Measurements from ENCODE around the gene SLCO3A1.

SLCO3A1 gene

DNA sequence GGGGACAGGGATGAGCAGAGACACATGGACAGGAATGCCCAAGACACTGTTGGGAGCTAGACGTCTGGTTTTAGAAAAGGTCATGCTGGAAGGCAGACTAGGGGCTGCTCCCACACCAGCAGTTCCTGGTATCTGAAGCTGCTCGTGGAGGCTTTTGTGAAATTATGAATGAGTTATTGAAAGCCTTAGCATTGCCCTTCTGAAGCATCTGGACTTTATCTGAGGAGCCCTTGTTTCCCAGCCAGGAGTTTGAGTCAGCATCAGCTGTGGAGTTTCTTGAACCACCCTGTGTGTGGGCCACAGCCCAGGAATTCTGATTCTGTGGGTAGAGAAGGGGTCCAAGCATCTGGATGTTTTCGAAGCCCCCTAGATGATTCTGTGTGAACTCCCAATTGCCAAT lies 258.7 kb downstream of the SLCO3A1 start:
- no peak overlapping the region for H3K9ac ChIP-seq (ENCODE audit: low read length)
- no peaks in the 10 kb centered on the region for H3K9me3 ChIP-seq (ENCODE audit: insufficient read depth, low read depth, low read length)
- DNase-seq: no peak
- H4K8ac ChIP-seq (ENCODE audit: low read depth, low read length): no peak overlapping the region
- no peak overlapping the region for H3K4ac ChIP-seq (ENCODE audit: low read depth, low read length)
- H3K23ac ChIP-seq (ENCODE audit: low read length): no peak overlapping the region
- H3K36me3 ChIP-seq (ENCODE audit: control insufficient read depth in 1 of 2, insufficient read depth in 2 of 2, low read length in 2 of 2): no peaks in the 10 kb centered on the region
- no peaks in the 10 kb centered on the region for H3K4me1 ChIP-seq (ENCODE audit: control insufficient read depth in 1 of 2, insufficient read depth in 2 of 2, low read length in 2 of 2)
- no peak overlapping the region for H2BK12ac ChIP-seq (ENCODE audit: low read length)
- no peak overlapping the region for H4K91ac ChIP-seq (ENCODE audit: low read depth, low read length)
- no peak overlapping the region for H2BK5ac ChIP-seq (ENCODE audit: low read depth, low read length, poor library complexity)
- H3K14ac ChIP-seq (ENCODE audit: low read length): no peak overlapping the region
- H3K79me2 ChIP-seq (ENCODE audit: control insufficient read depth, insufficient read depth, low read length, poor library complexity): no peaks in the 10 kb centered on the region
- H2BK120ac ChIP-seq (ENCODE audit: insufficient read depth, low read length, poor library complexity): no peak overlapping the region
- H3K79me1 ChIP-seq (ENCODE audit: low read length): no peaks in the 10 kb centered on the region
- no peak overlapping the region for H3K4me2 ChIP-seq (ENCODE audit: low read length)
- H3K4me3 ChIP-seq (ENCODE audit: low read depth, low read length): no peak overlapping the region
- H3K18ac ChIP-seq (ENCODE audit: low read length): no peak overlapping the region
- no peak overlapping the region for H3K27ac ChIP-seq (ENCODE audit: low read depth, low read length)
- H3K27me3 ChIP-seq (ENCODE audit: insufficient read depth, low read length): no peaks in the 10 kb centered on the region
- no CpG with 5 or more reads among the region's 3 CpGs for WGBS (ENCODE audit: extremely low coverage, insufficient coverage, insufficient read length)
- H4K12ac ChIP-seq (ENCODE audit: low read depth, low read length): no peak overlapping the region
- no peak overlapping the region for H2AK5ac ChIP-seq (ENCODE audit: low read length)
- no peak overlapping the region for H2AFZ ChIP-seq (ENCODE audit: insufficient read depth, low read length, poor library complexity)

- Histone ChIP-seq H2AFZ (ENCODE audit: insufficient read depth, low read length, poor library complexity) (no peak overlapping the region), H3K79me1 (ENCODE audit: low read length) (no peaks in the 10 kb centered on the region), H3K18ac (ENCODE audit: low read length) (no peak overlapping the region), H4K12ac (ENCODE audit: low read depth, low read length) (no peak overlapping the region), H3K36me3 (ENCODE audit: control insufficient read depth in 1 of 2, insufficient read depth in 2 of 2, low read length in 2 of 2) (no peaks in the 10 kb centered on the region), H3K4me1 (ENCODE audit: control insufficient read depth in 1 of 2, insufficient read depth in 2 of 2, low read length in 2 of 2) (no peaks in the 10 kb centered on the region), H3K27ac (ENCODE audit: low read depth, low read length) (no peak overlapping the region), H2AK5ac (ENCODE audit: low read length) (no peak overlapping the region), H3K14ac (ENCODE audit: low read length) (no peak overlapping the region), H3K9ac (ENCODE audit: low read length) (no peak overlapping the region), H2BK5ac (ENCODE audit: low read depth, low read length, poor library complexity) (no peak overlapping the region), H3K23ac (ENCODE audit: low read length) (no peak overlapping the region), H3K9me3 (ENCODE audit: insufficient read depth, low read depth, low read length) (no peaks in the 10 kb centered on the region), H2BK120ac (ENCODE audit: insufficient read depth, low read length, poor library complexity) (no peak overlapping the region), H3K4me3 (ENCODE audit: low read depth, low read length) (no peak overlapping the region), H3K79me2 (ENCODE audit: control insufficient read depth, insufficient read depth, low read length, poor library complexity) (no peaks in the 10 kb centered on the region), H3K4ac (ENCODE audit: low read depth, low read length) (no peak overlapping the region), H3K27me3 (ENCODE audit: insufficient read depth, low read length) (no peaks in the 10 kb centered on the region), H4K8ac (ENCODE audit: low read depth, low read length) (no peak overlapping the region), H4K91ac (ENCODE audit: low read depth, low read length) (no peak overlapping the region), H2BK12ac (ENCODE audit: low read length) (no peak overlapping the region), H3K4me2 (ENCODE audit: low read length) (no peak overlapping the region)
- whole genome bisulfite sequencing (ENCODE audit: extremely low coverage, insufficient coverage, insufficient read length): no CpG with 5 or more reads among the region's 3 CpGs
- no peak for DNase-seq
These were observed 259.2 kb downstream of the SLCO3A1 start for GRCh38 chr15:92112711-92113110.

DNA sequence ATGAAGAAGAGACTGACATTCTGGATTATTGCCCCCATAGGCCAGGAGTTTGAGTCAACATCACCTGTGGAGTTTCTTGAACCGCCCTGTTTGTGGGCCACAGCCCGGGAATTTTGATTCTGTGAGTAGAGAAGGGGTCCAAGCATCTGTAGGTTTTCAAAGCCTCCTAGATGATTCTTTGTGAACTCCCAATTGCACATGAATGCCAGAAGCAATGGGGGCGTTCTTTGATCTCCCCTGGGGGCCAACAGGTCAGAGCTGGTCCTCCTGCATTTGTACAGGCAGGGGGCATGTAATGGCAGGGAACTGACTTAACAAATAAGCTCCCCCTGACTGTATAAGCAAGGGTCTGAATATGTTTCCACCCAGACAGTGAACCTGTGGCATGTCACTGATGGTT lies 260.3 kb downstream of the SLCO3A1 start:
- H2AFZ ChIP-seq (ENCODE audit: insufficient read depth, low read length, poor library complexity): no peak overlapping the region
- H3K4ac ChIP-seq (ENCODE audit: low read depth, low read length): no peak overlapping the region
- no peak overlapping the region for H2BK120ac ChIP-seq (ENCODE audit: insufficient read depth, low read length, poor library complexity)
- no peaks in the 10 kb centered on the region for H3K9me3 ChIP-seq (ENCODE audit: insufficient read depth, low read depth, low read length)
- DNase-seq: no peak
- WGBS (ENCODE audit: extremely low coverage, insufficient coverage, insufficient read length): no CpG with 5 or more reads among the region's 3 CpGs
- no peak overlapping the region for H3K4me3 ChIP-seq (ENCODE audit: low read depth, low read length)
- no peak overlapping the region for H2AK5ac ChIP-seq (ENCODE audit: low read length)
- no peaks in the 10 kb centered on the region for H3K79me1 ChIP-seq (ENCODE audit: low read length)
- H3K18ac ChIP-seq (ENCODE audit: low read length): no peak overlapping the region
- no peak overlapping the region for H4K8ac ChIP-seq (ENCODE audit: low read depth, low read length)
- H4K12ac ChIP-seq (ENCODE audit: low read depth, low read length): no peak overlapping the region
- no peak overlapping the region for H3K14ac ChIP-seq (ENCODE audit: low read length)
- H3K4me1 ChIP-seq (ENCODE audit: control insufficient read depth in 1 of 2, insufficient read depth in 2 of 2, low read length in 2 of 2): peaks cover 0 to 2% of the 10 kb centered on the region in 2 experiments
- no peaks in the 10 kb centered on the region for H3K27me3 ChIP-seq (ENCODE audit: insufficient read depth, low read length)
- no peak overlapping the region for H3K4me2 ChIP-seq (ENCODE audit: low read length)
- no peaks in the 10 kb centered on the region for H3K36me3 ChIP-seq (ENCODE audit: control insufficient read depth in 1 of 2, insufficient read depth in 2 of 2, low read length in 2 of 2)
- H3K23ac ChIP-seq (ENCODE audit: low read length): no peak overlapping the region
- no peaks in the 10 kb centered on the region for H3K79me2 ChIP-seq (ENCODE audit: control insufficient read depth, insufficient read depth, low read length, poor library complexity)
- no peak overlapping the region for H2BK5ac ChIP-seq (ENCODE audit: low read depth, low read length, poor library complexity)
- no peak overlapping the region for H2BK12ac ChIP-seq (ENCODE audit: low read length)
- no peak overlapping the region for H3K27ac ChIP-seq (ENCODE audit: low read depth, low read length)
- no peak overlapping the region for H3K9ac ChIP-seq (ENCODE audit: low read length)
- H4K91ac ChIP-seq (ENCODE audit: low read depth, low read length): no peak overlapping the region

DNA sequence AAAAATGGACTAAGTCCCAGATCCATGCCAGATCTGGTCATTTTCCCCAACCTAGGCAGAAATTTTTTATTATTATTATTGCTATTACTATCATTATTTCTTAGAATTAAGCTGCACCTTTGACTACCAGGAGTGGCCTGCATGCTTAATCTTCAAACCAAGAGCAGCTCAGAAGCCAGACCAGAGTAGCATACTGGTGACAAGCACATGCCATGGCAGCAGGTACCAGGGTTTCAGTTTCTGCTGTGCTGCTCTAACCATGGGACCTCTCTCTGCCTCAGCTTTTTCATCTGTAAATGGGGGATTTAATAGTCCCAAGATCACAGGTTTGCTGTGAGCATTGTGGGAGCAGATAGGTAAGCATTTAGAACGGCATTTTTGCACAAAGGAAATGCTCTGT lies 262.3 kb downstream of the SLCO3A1 start:
- Histone ChIP-seq H2AFZ (ENCODE audit: insufficient read depth, low read length, poor library complexity) (no peak overlapping the region), H3K79me2 (ENCODE audit: control insufficient read depth, insufficient read depth, low read length, poor library complexity) (no peaks in the 10 kb centered on the region), H2AK5ac (ENCODE audit: low read length) (no peak overlapping the region), H2BK12ac (ENCODE audit: low read length) (no peak overlapping the region), H3K23ac (ENCODE audit: low read length) (no peak overlapping the region), H3K4me1 (ENCODE audit: control insufficient read depth in 1 of 2, insufficient read depth in 2 of 2, low read length in 2 of 2) (peaks cover 5 to 7% of the 10 kb centered on the region in 2 experiments), H3K9me3 (ENCODE audit: insufficient read depth, low read depth, low read length) (no peaks in the 10 kb centered on the region), H3K9ac (ENCODE audit: low read length) (no peak overlapping the region), H3K18ac (ENCODE audit: low read length) (no peak overlapping the region), H4K91ac (ENCODE audit: low read depth, low read length) (no peak overlapping the region), H4K8ac (ENCODE audit: low read depth, low read length) (no peak overlapping the region), H3K27ac (ENCODE audit: low read depth, low read length) (no peak overlapping the region), H3K4me3 (ENCODE audit: low read depth, low read length) (no peak overlapping the region), H2BK120ac (ENCODE audit: insufficient read depth, low read length, poor library complexity) (no peak overlapping the region), H3K4me2 (ENCODE audit: low read length) (no peak overlapping the region), H2BK5ac (ENCODE audit: low read depth, low read length, poor library complexity) (no peak overlapping the region), H3K79me1 (ENCODE audit: low read length) (no peaks in the 10 kb centered on the region), H3K4ac (ENCODE audit: low read depth, low read length) (no peak overlapping the region), H3K27me3 (ENCODE audit: insufficient read depth, low read length) (no peaks in the 10 kb centered on the region), H3K14ac (ENCODE audit: low read length) (no peak overlapping the region), H3K36me3 (ENCODE audit: control insufficient read depth in 1 of 2, insufficient read depth in 2 of 2, low read length in 2 of 2) (peaks cover 0 to 2% of the 10 kb centered on the region in 2 experiments), H4K12ac (ENCODE audit: low read depth, low read length) (no peak overlapping the region)
- WGBS (ENCODE audit: extremely low coverage, insufficient coverage, insufficient read length): no CpG with 5 or more reads among the region's 1 CpG
- DNase-seq: no peak
